Measurements from ENCODE around the gene USP5. TPM values are rescaled to one million over a fixed set of nuclear protein-coding genes. Genes with fewer than 3 reads are reported as not detected.

USP5 gene
- total RNA-seq, 1 experiment from 2014 or later, result 230 TPM

DNA sequence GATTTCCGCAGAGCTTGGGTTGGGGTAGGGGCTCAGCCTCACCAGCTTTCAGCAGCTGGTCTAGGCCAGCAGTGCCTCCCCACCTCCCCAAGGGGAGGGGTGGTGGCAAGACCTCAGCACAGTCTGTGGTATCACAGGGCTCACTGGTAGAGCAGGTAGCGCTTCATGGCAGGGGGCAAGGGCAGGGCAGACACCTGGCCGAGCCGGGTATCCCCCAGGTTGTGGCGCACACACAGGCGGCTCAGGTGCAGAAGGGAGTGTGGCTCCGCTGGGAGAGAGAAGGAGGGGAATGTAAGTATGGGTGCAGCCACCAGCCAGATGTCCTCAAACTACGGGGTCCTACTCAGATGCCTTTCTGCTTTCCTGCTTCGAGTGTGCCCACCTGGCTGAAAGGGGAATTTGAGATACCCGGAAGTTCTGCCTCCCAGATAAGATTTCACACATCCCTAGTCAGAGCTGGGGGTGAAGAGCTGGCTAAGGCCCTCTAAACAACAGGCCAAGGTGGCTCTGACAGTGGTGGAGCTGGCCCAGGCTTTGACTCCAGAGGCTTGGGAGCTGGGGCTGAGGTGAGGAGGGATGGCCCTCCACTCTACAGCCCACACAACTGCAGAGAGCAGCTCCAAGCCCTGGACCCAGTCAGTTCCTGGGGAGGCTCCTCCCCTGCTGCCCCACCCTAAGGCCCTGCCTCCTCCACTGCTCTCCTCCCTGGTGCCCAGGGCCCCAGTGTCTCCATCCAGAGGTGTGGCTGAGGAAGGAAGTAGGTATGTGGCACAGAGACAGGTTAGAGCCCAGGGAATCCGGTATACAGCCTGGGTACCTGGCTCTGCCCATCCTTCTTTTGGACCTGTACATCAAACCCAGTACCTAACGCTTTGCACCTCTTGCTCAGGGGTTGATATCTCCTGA lies 19.4 kb downstream of the USP5 start:
- DNase-seq, result peak; percentile 61 to 76
- no TSS peak for BruUV-seq (replicated peaks)
- H3K4me1 Mint-ChIP-seq (ENCODE audit: low read depth, unreplicated experiment), result peaks cover 47% of the 10 kb centered on the region
- no peaks in the 10 kb centered on the region for H3K27me3 Mint-ChIP-seq (ENCODE audit: insufficient read depth, unreplicated experiment)
- no peaks in the 10 kb centered on the region for H3K9me3 ChIP-seq
- CTCF ChIA-PET, result interaction anchor here (0.5 to 3.5 kb wide), 13 partner anchors 17 to 317 kb away, joined by 3 to 87 read pairs (median 7); partner anchors contain the start of genes C12orf57, MLF2 and RNU7-1
- H3K36me3 Mint-ChIP-seq (ENCODE audit: insufficient read depth, unreplicated experiment), result peaks cover 91% of the 10 kb centered on the region
- peaks cover 31% of the 10 kb centered on the region for H3K4me1 ChIP-seq
- intact Hi-C loops (cut with micrococcal nuclease; ENCODE audit: unreplicated experiment), result no loop called here
- H3K27ac Mint-ChIP-seq (ENCODE audit: unreplicated experiment), result peak overlapping the region; percentile 95
- no peaks in the 10 kb centered on the region for H3K9me3 Mint-ChIP-seq (ENCODE audit: unreplicated experiment)
- H3K4me3 Mint-ChIP-seq (ENCODE audit: unreplicated experiment), result peak overlapping the region; percentile 98
- H3K36me3 ChIP-seq (ENCODE audit: control insufficient read depth, insufficient read depth, low read length), result peaks cover 11% of the 10 kb centered on the region
- H3K27me3 ChIP-seq (replicated peaks; ENCODE audit: control insufficient read depth, insufficient read depth, low read length), result no peaks in the 10 kb centered on the region
- TF ChIP-seq, protein P1, sequence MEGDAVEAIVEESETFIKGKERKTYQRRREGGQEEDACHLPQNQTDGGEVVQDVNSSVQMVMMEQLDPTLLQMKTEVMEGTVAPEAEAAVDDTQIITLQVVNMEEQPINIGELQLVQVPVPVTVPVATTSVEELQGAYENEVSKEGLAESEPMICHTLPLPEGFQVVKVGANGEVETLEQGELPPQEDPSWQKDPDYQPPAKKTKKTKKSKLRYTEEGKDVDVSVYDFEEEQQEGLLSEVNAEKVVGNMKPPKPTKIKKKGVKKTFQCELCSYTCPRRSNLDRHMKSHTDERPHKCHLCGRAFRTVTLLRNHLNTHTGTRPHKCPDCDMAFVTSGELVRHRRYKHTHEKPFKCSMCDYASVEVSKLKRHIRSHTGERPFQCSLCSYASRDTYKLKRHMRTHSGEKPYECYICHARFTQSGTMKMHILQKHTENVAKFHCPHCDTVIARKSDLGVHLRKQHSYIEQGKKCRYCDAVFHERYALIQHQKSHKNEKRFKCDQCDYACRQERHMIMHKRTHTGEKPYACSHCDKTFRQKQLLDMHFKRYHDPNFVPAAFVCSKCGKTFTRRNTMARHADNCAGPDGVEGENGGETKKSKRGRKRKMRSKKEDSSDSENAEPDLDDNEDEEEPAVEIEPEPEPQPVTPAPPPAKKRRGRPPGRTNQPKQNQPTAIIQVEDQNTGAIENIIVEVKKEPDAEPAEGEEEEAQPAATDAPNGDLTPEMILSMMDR (IDR thresholded peaks at IDR 0.05; ENCODE audit: insufficient read depth in 1 of 2, low read depth in 1 of 2, low read length in 1 of 2, severe bottlenecking in 1 of 2, unreplicated experiment in 1 of 2), result no peak
- POLR2A ChIA-PET, result interaction anchor here (0.5 to 3.7 kb wide), 7 partner anchors 19 to 400 kb away, joined by 3 to 56 read pairs (median 15); partner anchors contain the start of genes C12orf57, CDCA3, ENO2 and RNU7-1
- H3K4me3 ChIP-seq (ENCODE audit: low read depth, low read length), result no peak overlapping the region; the same call in 1 of the 2 replicates

DNA sequence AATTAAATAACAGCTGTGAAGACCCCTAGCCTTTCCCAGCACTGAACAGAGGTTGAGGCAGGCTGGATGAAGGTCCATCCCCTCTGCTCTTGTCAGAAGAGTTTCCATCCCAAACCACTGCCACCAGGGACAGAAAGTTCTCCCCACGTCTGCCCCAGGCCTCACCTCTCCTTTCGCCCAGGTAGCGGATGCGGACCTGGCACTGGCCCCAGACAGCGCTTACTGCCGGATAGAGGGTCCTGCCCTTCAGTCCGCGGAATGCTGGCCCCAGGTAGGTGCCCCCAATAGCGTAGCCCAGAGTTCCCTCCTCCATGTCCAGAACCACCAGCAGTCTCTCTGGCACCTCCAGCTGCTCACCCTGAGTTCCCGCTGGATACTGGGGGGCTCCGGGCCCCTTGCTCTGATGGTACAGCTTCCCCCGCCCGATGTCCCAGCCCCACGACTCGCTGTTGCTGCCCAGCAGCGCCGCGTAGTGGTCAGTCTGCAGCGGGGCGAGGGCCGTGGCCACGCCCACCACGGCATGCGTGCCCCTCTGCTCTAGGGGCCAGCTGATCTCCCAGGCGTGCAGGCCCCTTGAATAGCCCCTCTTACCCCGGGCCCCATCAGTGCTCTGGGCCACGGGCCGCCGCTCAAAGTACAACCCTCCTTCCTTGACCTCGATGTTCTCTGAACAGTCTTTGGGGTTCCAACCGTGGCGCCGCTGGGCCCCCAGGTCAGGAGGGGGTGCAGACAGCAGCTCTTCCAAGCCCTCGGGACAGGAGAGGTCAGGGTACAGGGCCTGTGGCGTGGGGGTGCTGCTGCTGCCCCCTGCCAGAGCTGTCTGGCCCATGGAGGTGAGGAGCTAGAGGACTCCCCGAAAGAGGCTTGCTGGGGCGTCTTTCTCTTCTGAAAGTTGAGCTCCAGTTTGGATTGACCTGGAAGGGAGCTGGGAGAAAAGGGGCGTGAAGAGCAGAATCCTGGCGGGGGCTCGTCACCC lies 20.4 kb downstream of the USP5 start:
- TF ChIP-seq, protein P1 (IDR thresholded peaks at IDR 0.05; ENCODE audit: insufficient read depth in 1 of 2, low read depth in 1 of 2, low read length in 1 of 2, severe bottlenecking in 1 of 2, unreplicated experiment in 1 of 2), result peak; percentile 97 to 99
- DNase-seq, result peak; percentile 89 to 96
- H3K4me1 Mint-ChIP-seq (ENCODE audit: low read depth, unreplicated experiment), result peaks cover 47% of the 10 kb centered on the region
- peaks cover 11% of the 10 kb centered on the region for H3K36me3 ChIP-seq (ENCODE audit: control insufficient read depth, insufficient read depth, low read length)
- H3K27me3 Mint-ChIP-seq (ENCODE audit: insufficient read depth, unreplicated experiment), result no peaks in the 10 kb centered on the region
- no peaks in the 10 kb centered on the region for H3K9me3 ChIP-seq
- no peaks in the 10 kb centered on the region for H3K27me3 ChIP-seq (replicated peaks; ENCODE audit: control insufficient read depth, insufficient read depth, low read length)
- peak overlapping the region; percentile 89 for H3K4me3 ChIP-seq (ENCODE audit: low read depth, low read length)
- ChIA-PET CTCF (interaction anchor here (0.5 to 3.5 kb wide), 32 partner anchors 9 to 1168 kb away, joined by 3 to 87 read pairs (median 6); partner anchors contain the start of genes C12orf57, CDCA3, COPS7A and ENO2), POLR2A (interaction anchor here (0.5 to 3.7 kb wide), 18 partner anchors 10 to 338 kb away, joined by 3 to 56 read pairs (median 5); partner anchors contain the start of genes C12orf57, CDCA3, COPS7A and MLF2)
- peaks cover 91% of the 10 kb centered on the region for H3K36me3 Mint-ChIP-seq (ENCODE audit: insufficient read depth, unreplicated experiment)
- BruUV-seq (replicated peaks), result TSS peak; percentile 76
- intact Hi-C loops (cut with micrococcal nuclease; ENCODE audit: unreplicated experiment), result loop anchor here (1.0 kb wide), 4 partner anchors 14 to 65 kb away; partner anchors contain the start of gene LRRC23
- H3K4me3 Mint-ChIP-seq (ENCODE audit: unreplicated experiment), result peak overlapping the region; percentile 98
- H3K4me1 ChIP-seq, result peaks cover 26% of the 10 kb centered on the region
- no peaks in the 10 kb centered on the region for H3K9me3 Mint-ChIP-seq (ENCODE audit: unreplicated experiment)
- H3K27ac Mint-ChIP-seq (ENCODE audit: unreplicated experiment), result peak overlapping the region; percentile 95

Measured in Caco-2 (cell line).